Retina (tissue), 1 donor: ENCODE results near the gene USP1.
A peak's percentile ranks its signal among the peaks of the same experiment; 100 is the strongest.

Experiments
- DNase-seq: peaks from one replicate; pipeline ENCODE4 v3.0.0-alpha.2; 2016

Gene USP1

GRCh38 chr1:62493656-62494055 is 56.8 kb downstream of the USP1 start:
- DNase-seq: no peak

GRCh38 chr1:62494137-62494536 is 57.3 kb downstream of the USP1 start:
- peak; percentile 4 for DNase-seq

DNA sequence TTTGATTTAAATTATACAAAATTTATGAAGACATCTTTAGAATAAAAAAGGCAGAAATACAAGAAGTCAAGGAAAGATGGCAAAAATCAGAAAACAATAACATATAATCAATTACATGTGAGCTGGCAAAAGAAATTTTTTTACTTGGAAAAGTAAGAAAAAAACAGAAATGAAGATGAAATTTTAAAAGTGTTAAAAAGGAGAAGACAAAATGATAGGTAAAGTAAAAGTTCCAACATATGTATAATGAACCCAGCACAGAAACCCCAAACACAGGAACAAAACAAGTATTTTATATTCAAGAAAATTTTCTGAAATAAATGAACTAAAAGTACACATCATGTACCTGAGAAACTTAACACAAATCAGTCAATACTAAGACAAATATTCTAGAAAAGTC is 63.4 kb downstream of the USP1 start:
- DNase-seq: no peak
